Adrenal gland (tissue), 12 donors: ENCODE measurements around the gene PDE8A. TPM values are rescaled to one million over a fixed set of nuclear protein-coding genes. Genes with fewer than 3 reads are reported as not detected.
A peak's percentile ranks its signal among the peaks of the same experiment; 100 is the strongest.

Experiments
- DNase-seq, 7 donors: peaks; one replicate each; pipeline ENCODE4 v3.0.0-alpha.2; 2019 to 2020
- H3K27ac ChIP-seq, 5 donors: fragments of 200-600 bp; sonication (generic) in 4 of 5; 1 replicate in 3 of 5; 2 replicates in 2 of 5; pipeline versions ENCODE4 v1.5.1 to v1.8.0; 2016 to 2020; ENCODE audit warnings: mild to moderate bottlenecking in 1 of 5
- H3K27me3 ChIP-seq: fragments of 200-600 bp; 2 replicates; pipeline ENCODE4 v1.8.0; 2021
- H3K36me3 ChIP-seq, 2 donors: fragments of 200-600 bp; replicated peaks in 1 of 2; 1 replicate in 1 of 2; 2 replicates in 1 of 2; pipeline versions ENCODE4 v1.5.1 to v1.8.0; 2018 to 2022
- H3K4me1 ChIP-seq, 2 donors: fragments of 200-600 bp; replicated peaks in 1 of 2; 1 replicate in 1 of 2; 2 replicates in 1 of 2; pipeline versions ENCODE4 v1.5.1 to v1.8.0; 2018 to 2021
- H3K4me3 ChIP-seq, 4 donors: fragments of 200-600 bp; sonication (generic) in 3 of 4; one replicate each; pipeline ENCODE4 v1.5.1; 2016 to 2018
- H3K9me3 ChIP-seq, 3 donors: fragments of 200-600 bp; sonication (generic) in 1 of 3; replicated peaks in 1 of 3; 1 replicate in 2 of 3; 2 replicates in 1 of 3; pipeline versions ENCODE4 v1.5.1 to v1.8.0; 2016 to 2021
- POLR2A ChIP-seq, 2 donors: fragments of 450-650 bp; IDR thresholded peaks; one replicate each; pipeline ENCODE4 v1.6.1; 2017; ENCODE audit warnings: antibody characterized with exemption in 2 of 2, mild to moderate bottlenecking in 2 of 2, moderate library complexity in 1 of 2
- WGBS, 4 donors: extraction: QIAGEN DNeasy Blood & Tissue Kit in 2 of 4; methylation state at CpG; one replicate each; pipeline versions ENCODE4 v1.1.5 to v1.1.7; 2013 to 2017; 5-methylcytosine and 5-hydroxymethylcytosine counted together
- intact Hi-C, 2 donors: fragments of 100-400 bp; cut with DNase I; formaldehyde crosslinking; loops; one replicate each; pipeline versions ENCODE4 v1.14.1 to v1.15.0; 2022 to 2023
- polyA plus RNA-seq, 3 donors: library from polyadenylated mRNA; stranded (reverse); fragments of 200-250 nt in 2 of 3; fragments of 350-450 nt in 1 of 3; fragmentation: Illumina TruSeq in 1 of 3; extraction: RNeasy Lipid Tissue Mini Kit (QIAGEN cat#74804) in 1 of 3; gene quantifications; one replicate each; pipeline ENCODE4 v1.2.3, GENCODE V29; 2013 to 2014
- total RNA-seq, 9 donors: library from RNA; depleted of rRNA in 4 of 9; stranded (reverse); fragments of >200 nt in 4 of 9; fragments of 120-200 nt in 1 of 9; fragmentation: NEBNext Ultra II Directional in 1 of 9; extraction: Animal tissue kit (Norgen Biotek cat#: 25700) in 1 of 9; gene quantifications; one replicate each; pipeline versions ENCODE4 v1.1.0 to v1.2.4, GENCODE V29; 2013 to 2023
- TF ChIP-seq, protein P1 (sequence below), 6 experiments: fragments of 450-650 bp in 4 of 6; fragments of 200-600 bp in 2 of 6; sonication (generic) in 1 of 6; IDR thresholded peaks; 1 replicate in 5 of 6; 2 replicates in 1 of 6; pipeline versions ENCODE4 v1.5.1 to v1.8.0; 2016 to 2021; ENCODE audit warnings: antibody characterized with exemption in 6 of 6, mild to moderate bottlenecking in 2 of 6, moderate library complexity in 1 of 6
- donor health status: healthy with polysubstance abuse.
- donor health status: Bipolar disorder and iron deficiency.
- donor health status: DM: yes; HTN: yes; CAD: no.
- donor health status: DM: no; HTN: no; CAD: no.
- donor health status: DM: no; HTN: no; CAD: no.
- donor health status: DM: yes; HTN: yes; CAD: no.

PDE8A gene
- total and polyA plus RNA-seq, 12 donors: 47.3 to 123 (median 66.4) TPM

DNA sequence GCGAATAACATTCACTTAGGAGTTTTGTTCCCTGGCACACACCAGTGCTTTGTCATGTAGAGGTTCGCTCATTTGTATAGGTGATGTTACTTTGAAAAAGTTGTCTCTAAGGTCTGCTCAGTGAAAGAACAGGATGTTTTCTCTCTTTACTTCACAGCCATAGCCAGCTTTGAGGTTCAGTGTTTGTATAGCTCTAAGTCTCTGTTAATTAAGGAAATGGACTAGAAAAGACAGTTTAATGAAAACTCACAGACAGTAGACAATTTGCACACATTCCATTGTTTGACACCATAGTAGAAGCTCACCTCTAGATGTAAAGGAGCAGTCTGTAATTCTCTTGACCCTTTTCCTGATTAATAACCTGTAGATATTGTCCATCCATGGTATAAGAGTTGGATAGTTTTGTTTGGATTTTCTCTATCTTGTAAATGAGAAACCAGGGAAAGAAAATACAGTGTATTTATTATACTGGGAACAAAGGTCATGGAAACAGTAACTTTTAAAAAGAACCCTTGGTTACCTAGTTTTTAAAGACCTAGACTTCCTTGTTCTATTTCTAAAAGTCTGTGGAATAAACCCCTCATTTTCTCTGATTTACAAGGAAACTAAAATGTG is 50.4 kb downstream of the PDE8A start:
- intact Hi-C loops: no loop called here
- WGBS, 4 donors: 80 to 93% (median 82%) methylated on average over 2 of the region's 2 CpGs
- Histone ChIP-seq H3K4me1 (peaks cover 15 to 74% of the 10 kb centered on the region in 2 donors), H3K9me3 (no peaks in the 10 kb centered on the region), H3K4me3 (no peak overlapping the region), H3K36me3 (no peaks in the 10 kb centered on the region), H3K27me3 (no peaks in the 10 kb centered on the region), H3K27ac (peak overlapping the region in 2 of 5 donors; percentile 4 to 27)
- TF ChIP-seq, protein P1, sequence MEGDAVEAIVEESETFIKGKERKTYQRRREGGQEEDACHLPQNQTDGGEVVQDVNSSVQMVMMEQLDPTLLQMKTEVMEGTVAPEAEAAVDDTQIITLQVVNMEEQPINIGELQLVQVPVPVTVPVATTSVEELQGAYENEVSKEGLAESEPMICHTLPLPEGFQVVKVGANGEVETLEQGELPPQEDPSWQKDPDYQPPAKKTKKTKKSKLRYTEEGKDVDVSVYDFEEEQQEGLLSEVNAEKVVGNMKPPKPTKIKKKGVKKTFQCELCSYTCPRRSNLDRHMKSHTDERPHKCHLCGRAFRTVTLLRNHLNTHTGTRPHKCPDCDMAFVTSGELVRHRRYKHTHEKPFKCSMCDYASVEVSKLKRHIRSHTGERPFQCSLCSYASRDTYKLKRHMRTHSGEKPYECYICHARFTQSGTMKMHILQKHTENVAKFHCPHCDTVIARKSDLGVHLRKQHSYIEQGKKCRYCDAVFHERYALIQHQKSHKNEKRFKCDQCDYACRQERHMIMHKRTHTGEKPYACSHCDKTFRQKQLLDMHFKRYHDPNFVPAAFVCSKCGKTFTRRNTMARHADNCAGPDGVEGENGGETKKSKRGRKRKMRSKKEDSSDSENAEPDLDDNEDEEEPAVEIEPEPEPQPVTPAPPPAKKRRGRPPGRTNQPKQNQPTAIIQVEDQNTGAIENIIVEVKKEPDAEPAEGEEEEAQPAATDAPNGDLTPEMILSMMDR (IDR thresholded peaks at IDR 0.05): no peak
- no peak for TF ChIP-seq POLR2A (IDR thresholded peaks at IDR 0.05)
- DNase-seq: no peak

DNA sequence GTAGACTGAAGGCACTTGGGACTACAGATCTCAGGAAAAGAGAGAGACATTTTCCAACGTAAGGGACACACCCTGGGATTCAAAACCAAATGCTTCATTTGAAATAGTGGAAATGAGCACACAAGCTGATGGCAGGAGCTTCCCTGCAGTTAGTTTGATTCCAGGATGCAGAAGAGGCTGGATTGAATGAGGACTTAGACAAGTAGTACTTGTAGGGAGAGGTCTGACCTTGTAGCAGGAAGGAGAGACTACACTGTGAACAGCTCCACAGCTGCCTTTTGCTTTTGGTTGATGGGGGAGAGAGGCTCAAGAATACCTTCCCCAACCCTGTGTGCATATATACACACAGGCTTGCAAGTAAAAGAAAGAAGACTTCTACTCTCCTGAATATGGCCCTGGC is 51.5 kb downstream of the PDE8A start:
- H3K27ac ChIP-seq: no peak overlapping the region
- TF ChIP-seq, protein P1 (IDR thresholded peaks at IDR 0.05): no peak
- TF ChIP-seq POLR2A (IDR thresholded peaks at IDR 0.05): no peak
- no peak overlapping the region for H3K4me3 ChIP-seq
- intact Hi-C loops: no loop called here
- H3K36me3 ChIP-seq: no peaks in the 10 kb centered on the region
- 44 to 50% (median 47%) methylated on average over 1 of the region's 1 CpG for WGBS, 4 donors
- peaks cover 13 to 72% of the 10 kb centered on the region in 2 donors for H3K4me1 ChIP-seq
- no peak for DNase-seq
- no peaks in the 10 kb centered on the region for H3K27me3 ChIP-seq
- H3K9me3 ChIP-seq: no peaks in the 10 kb centered on the region

- Histone ChIP-seq H3K36me3 (no peaks in the 10 kb centered on the region), H3K4me1 (peaks cover 13 to 66% of the 10 kb centered on the region in 2 donors), H3K27me3 (no peaks in the 10 kb centered on the region), H3K9me3 (no peaks in the 10 kb centered on the region), H3K27ac (no peak overlapping the region), H3K4me3 (no peak overlapping the region)
- TF ChIP-seq POLR2A (IDR thresholded peaks at IDR 0.05): no peak
- TF ChIP-seq, protein P1 (IDR thresholded peaks at IDR 0.05): no peak
- intact Hi-C loops: no loop called here
- DNase-seq: no peak
- 93 to 96% (median 94%) methylated on average over 5 of the region's 5 CpGs for WGBS, 4 donors
Observed at GRCh38 chr15:85034276-85034675, 52.6 kb downstream of the PDE8A start.

DNA sequence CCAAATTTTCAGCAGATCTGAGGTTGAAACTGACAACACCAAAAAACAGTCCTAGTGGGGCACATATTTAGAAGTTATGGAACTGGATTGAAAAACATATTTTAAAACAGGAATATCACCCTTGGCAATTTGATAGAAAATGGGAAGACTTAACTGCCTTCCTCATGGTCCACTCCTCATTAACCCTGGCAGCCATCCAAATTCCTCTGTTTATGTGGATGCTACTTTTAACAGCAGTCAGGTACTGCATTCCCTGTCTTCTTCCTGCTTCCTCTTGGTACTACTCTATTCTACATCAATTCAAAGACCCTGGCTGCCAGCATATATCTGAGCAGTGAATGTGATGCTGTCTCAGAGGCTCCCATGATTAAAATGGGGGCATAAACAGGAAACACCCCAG is 54.3 kb downstream of the PDE8A start:
- H3K4me1 ChIP-seq: peaks cover 1 to 51% of the 10 kb centered on the region in 2 donors
- no peak overlapping the region for H3K27ac ChIP-seq

More for the DNA sequence above, 54.3 kb downstream of the PDE8A start:
- H3K4me3 ChIP-seq: no peak overlapping the region
- H3K9me3 ChIP-seq: no peaks in the 10 kb centered on the region
- no peak for DNase-seq
- intact Hi-C loops: no loop called here
- TF ChIP-seq, protein P1 (IDR thresholded peaks at IDR 0.05): no peak
- no peak for TF ChIP-seq POLR2A (IDR thresholded peaks at IDR 0.05)
- H3K36me3 ChIP-seq: no peaks in the 10 kb centered on the region
- H3K27me3 ChIP-seq: no peaks in the 10 kb centered on the region
